DND-41 (cell line): ENCODE data around the gene CALN1.

ENCODE experiments used
- ATAC-seq: fragments of 200-7000 bp; cut with Tn5 transposase; 3 replicates; pipeline ENCODE4 v1.9.1; 2021; ENCODE audit warnings: low read depth; ENCODE audit not compliant: insufficient read depth
- DNase-seq: peaks from one replicate; pipeline ENCODE4 v3.0.0-alpha.2; 2020
- H2AFZ ChIP-seq: 2 replicates; pipeline ENCODE4 v1.6.0; 2012; ENCODE audit warnings: low read depth, low read length
- H3K27ac ChIP-seq: 2 replicates; pipeline ENCODE4 v1.5.1; 2012; ENCODE audit warnings: low read length, inconsistent platforms
- H3K27me3 ChIP-seq: fragments of 200-600 bp; sonication (generic); 2 replicates; pipeline ENCODE4 v1.6.0; 2012; ENCODE audit warnings: low read length, mild to moderate bottlenecking, inconsistent platforms; ENCODE audit not compliant: insufficient read depth, poor library complexity
- H3K36me3 ChIP-seq: 2 replicates; pipeline ENCODE4 v1.5.1; 2012; ENCODE audit warnings: low read length, inconsistent platforms; ENCODE audit not compliant: insufficient read depth
- H3K4me1 ChIP-seq: 2 replicates; pipeline ENCODE4 v1.5.1; 2012; ENCODE audit warnings: mild to moderate bottlenecking, low read length; ENCODE audit not compliant: insufficient read depth
- H3K4me2 ChIP-seq: 2 replicates; pipeline ENCODE4 v1.6.0; 2012; ENCODE audit warnings: mild to moderate bottlenecking, moderate library complexity, low read length, inconsistent platforms; ENCODE audit not compliant: insufficient read depth
- H3K4me3 ChIP-seq, 2 experiments: fragments of 200-600 bp in 1 of 2; shearing (Covaris generic) in 1 of 2; 2 replicates each; pipeline ENCODE4 v1.5.1; 2012 to 2016; ENCODE audit warnings: inconsistent platforms in 2 of 2, low read length in 2 of 2, mild to moderate bottlenecking in 2 of 2, low read depth in 1 of 2, moderate library complexity in 1 of 2
- H3K79me2 ChIP-seq: 2 replicates; pipeline ENCODE4 v1.6.0; 2012; ENCODE audit warnings: low read length, inconsistent platforms; ENCODE audit not compliant: insufficient read depth
- H3K9ac ChIP-seq: 2 replicates; pipeline ENCODE4 v1.6.0; 2012; ENCODE audit warnings: low read depth, mild to moderate bottlenecking, inconsistent platforms, low read length, moderate library complexity
- H3K9me3 ChIP-seq: 2 replicates; pipeline ENCODE4 v1.5.1; 2012; ENCODE audit warnings: low read length, moderate library complexity, mild to moderate bottlenecking, inconsistent platforms; ENCODE audit not compliant: insufficient read depth, severe bottlenecking
- H4K20me1 ChIP-seq: 2 replicates; pipeline ENCODE4 v1.6.0; 2012; ENCODE audit warnings: low read length; ENCODE audit not compliant: insufficient read depth
- EZH2 ChIP-seq: IDR thresholded peaks from 3 replicates; pipeline ENCODE4 v1.6.1; 2012; ENCODE audit warnings: borderline replicate concordance, low read depth, mild to moderate bottlenecking, moderate library complexity, low read length, inconsistent platforms; ENCODE audit not compliant: severe bottlenecking
- TF ChIP-seq, protein P1 (sequence below): IDR thresholded peaks from 2 replicates; pipeline ENCODE4 v1.5.1; 2012; ENCODE audit warnings: borderline replicate concordance, low read length, moderate library complexity, mild to moderate bottlenecking; ENCODE audit not compliant: poor library complexity, severe bottlenecking; ENCODE audit errors: extremely low read depth

Gene CALN1

DNA sequence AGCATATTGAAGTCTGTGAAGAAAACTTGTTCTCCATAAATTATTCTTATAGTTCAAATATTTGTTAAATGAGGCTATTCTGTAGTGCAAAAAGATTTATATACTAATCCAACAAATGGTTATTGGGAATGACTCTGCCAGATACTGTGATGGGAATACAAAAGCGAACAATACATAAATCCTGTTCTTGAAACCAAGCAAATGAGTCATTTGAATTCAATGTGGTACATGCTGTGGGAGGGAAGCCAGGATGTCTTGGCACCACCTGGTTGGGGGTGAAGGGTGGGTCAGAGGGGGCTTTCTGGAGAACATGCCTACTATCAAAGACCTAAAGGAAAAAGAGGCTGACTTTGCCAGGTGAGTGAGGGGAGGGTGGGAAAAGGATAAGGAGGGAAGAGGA lies 594.2 kb downstream of the CALN1 start:
- no peaks in the 10 kb centered on the region for H3K36me3 ChIP-seq
- no peak for ATAC-seq
- no peak overlapping the region for H3K4me2 ChIP-seq
- TF ChIP-seq, protein P1, sequence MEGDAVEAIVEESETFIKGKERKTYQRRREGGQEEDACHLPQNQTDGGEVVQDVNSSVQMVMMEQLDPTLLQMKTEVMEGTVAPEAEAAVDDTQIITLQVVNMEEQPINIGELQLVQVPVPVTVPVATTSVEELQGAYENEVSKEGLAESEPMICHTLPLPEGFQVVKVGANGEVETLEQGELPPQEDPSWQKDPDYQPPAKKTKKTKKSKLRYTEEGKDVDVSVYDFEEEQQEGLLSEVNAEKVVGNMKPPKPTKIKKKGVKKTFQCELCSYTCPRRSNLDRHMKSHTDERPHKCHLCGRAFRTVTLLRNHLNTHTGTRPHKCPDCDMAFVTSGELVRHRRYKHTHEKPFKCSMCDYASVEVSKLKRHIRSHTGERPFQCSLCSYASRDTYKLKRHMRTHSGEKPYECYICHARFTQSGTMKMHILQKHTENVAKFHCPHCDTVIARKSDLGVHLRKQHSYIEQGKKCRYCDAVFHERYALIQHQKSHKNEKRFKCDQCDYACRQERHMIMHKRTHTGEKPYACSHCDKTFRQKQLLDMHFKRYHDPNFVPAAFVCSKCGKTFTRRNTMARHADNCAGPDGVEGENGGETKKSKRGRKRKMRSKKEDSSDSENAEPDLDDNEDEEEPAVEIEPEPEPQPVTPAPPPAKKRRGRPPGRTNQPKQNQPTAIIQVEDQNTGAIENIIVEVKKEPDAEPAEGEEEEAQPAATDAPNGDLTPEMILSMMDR, result no peak
- TF ChIP-seq EZH2, result no peak
- DNase-seq, result no peak
- no peak overlapping the region for H2AFZ ChIP-seq
- H3K9ac ChIP-seq, result no peak overlapping the region
- H3K79me2 ChIP-seq, result no peaks in the 10 kb centered on the region
- peaks cover 5% of the 10 kb centered on the region; the same call in 1 of the 2 replicates for H3K4me1 ChIP-seq
- peaks cover 6% of the 10 kb centered on the region for H3K9me3 ChIP-seq
- no peaks in the 10 kb centered on the region for H3K27me3 ChIP-seq
- no peak overlapping the region for H3K27ac ChIP-seq
- H3K4me3 ChIP-seq, result no peak overlapping the region
- no peaks in the 10 kb centered on the region for H4K20me1 ChIP-seq

DNA sequence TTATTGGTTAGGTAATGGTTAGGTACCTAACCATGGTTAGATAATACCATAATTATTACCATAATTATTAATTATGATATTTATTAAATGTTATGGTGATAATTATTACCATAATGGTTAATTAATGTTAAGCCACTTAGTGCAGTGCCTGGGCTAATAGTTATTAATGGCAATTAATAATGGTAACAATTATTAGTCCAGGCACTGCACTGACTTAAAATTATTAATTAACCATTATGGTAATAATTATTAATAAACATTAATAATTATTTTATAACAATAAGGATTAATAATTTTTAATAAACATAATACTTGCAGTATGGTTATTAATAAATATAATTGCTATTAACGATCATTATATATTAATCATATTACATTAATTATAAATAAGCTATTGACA lies 604.0 kb downstream of the CALN1 start:
- Histone ChIP-seq H2AFZ (no peak overlapping the region), H3K4me3 (no peak overlapping the region), H3K27ac (no peak overlapping the region), H3K4me2 (no peak overlapping the region), H3K79me2 (no peaks in the 10 kb centered on the region), H3K4me1 (no peaks in the 10 kb centered on the region), H3K27me3 (no peaks in the 10 kb centered on the region), H3K36me3 (no peaks in the 10 kb centered on the region), H3K9me3 (peaks cover 12% of the 10 kb centered on the region), H4K20me1 (no peaks in the 10 kb centered on the region), H3K9ac (no peak overlapping the region)
- ATAC-seq (no peak), DNase-seq (no peak)
- TF ChIP-seq, protein P1, result no peak
- TF ChIP-seq EZH2, result no peak

DNA sequence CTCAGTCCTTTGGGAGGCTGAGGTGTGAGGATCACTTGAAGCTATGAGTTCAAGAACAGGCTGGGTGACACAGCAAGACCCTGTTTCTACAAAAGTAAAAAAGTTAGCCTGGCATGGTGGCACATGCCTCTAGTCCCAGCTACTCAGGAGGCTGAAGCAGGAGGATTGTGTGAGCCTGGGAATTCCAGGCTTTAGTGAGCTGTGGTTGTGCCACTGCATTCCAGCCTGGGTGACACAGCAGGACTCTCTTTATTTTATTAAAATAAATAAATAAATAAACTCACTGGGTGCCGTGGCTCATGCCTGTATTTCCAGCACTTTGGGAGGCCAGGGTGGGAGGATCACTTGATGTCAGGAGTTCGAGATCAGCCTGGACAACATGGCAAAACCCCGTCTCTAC lies 607.9 kb downstream of the CALN1 start:
- ATAC-seq (no peak), DNase-seq (no peak)
- H3K4me3 ChIP-seq, result no peak overlapping the region
- H4K20me1 ChIP-seq, result no peaks in the 10 kb centered on the region
- H2AFZ ChIP-seq, result no peak overlapping the region
- TF ChIP-seq EZH2, result no peak
- no peaks in the 10 kb centered on the region for H3K79me2 ChIP-seq
- peaks cover 12% of the 10 kb centered on the region for H3K9me3 ChIP-seq
- no peak overlapping the region for H3K27ac ChIP-seq
- H3K27me3 ChIP-seq, result no peaks in the 10 kb centered on the region
- H3K9ac ChIP-seq, result no peak overlapping the region
- no peak overlapping the region for H3K4me2 ChIP-seq
- H3K36me3 ChIP-seq, result no peaks in the 10 kb centered on the region
- H3K4me1 ChIP-seq, result no peaks in the 10 kb centered on the region

DNA sequence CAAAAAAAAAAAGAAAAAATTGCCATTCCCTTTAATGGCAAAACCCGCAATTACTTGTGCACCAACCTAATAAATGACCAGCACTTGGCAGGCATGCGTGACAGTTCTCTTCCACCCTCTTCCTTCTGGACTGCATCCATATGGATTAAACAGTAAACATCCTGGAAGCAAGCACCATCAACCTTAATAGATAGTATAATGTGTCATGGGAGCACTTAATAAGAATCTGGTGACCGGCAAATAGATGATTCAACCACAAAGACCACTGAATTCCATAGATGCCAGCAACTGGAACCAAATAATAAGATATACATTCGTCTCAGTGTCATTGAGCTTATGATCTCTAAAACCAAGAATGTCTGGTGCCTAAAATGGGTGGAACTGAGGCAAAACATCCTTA lies 610.2 kb downstream of the CALN1 start:
- no peak overlapping the region for H3K4me3 ChIP-seq

More for the DNA sequence above, 610.2 kb downstream of the CALN1 start:
- TF ChIP-seq EZH2, result no peak
- TF ChIP-seq, protein P1, result no peak
- Histone ChIP-seq H3K4me1 (no peaks in the 10 kb centered on the region), H3K27me3 (no peaks in the 10 kb centered on the region), H2AFZ (no peak overlapping the region), H3K36me3 (no peaks in the 10 kb centered on the region), H3K4me2 (no peak overlapping the region), H3K9me3 (peaks cover 6% of the 10 kb centered on the region), H4K20me1 (no peaks in the 10 kb centered on the region), H3K79me2 (no peaks in the 10 kb centered on the region), H3K27ac (no peak overlapping the region), H3K9ac (no peak overlapping the region)
- ATAC-seq (no peak), DNase-seq (no peak)
